Transverse colon (tissue), 4 donors: ENCODE measurements around the gene ACR.

ENCODE experiments used
- CTCF ChIP-seq, 5 experiments: fragments of 200-600 bp in 3 of 5; fragments of 450-650 bp in 2 of 5; sonication (generic) in 3 of 5; IDR thresholded peaks; 1 replicate in 2 of 5; 2 replicates in 3 of 5; pipeline ENCODE4 v1.5.1; 2016 to 2017; ENCODE audit warnings: antibody characterized with exemption in 5 of 5, inconsistent platforms in 3 of 5, mild to moderate bottlenecking in 2 of 5, moderate library complexity in 1 of 5
- EP300 ChIP-seq: sonication (generic); formaldehyde crosslinking; IDR thresholded peaks from one replicate; pipeline ENCODE4 v1.6.1; 2017; ENCODE audit warnings: antibody characterized with exemption, low read depth
- POLR2AphosphoS5 ChIP-seq, 3 donors: sonication (generic); formaldehyde crosslinking; IDR thresholded peaks; one replicate each; pipeline ENCODE4 v1.6.1; 2016; ENCODE audit warnings: antibody characterized with exemption in 3 of 3

GRCh38 chr22:50733521-50734342, 4.3 kb upstream of the ACR start:
- TF ChIP-seq POLR2AphosphoS5 (IDR thresholded peaks at IDR 0.05) (no peak), CTCF (IDR thresholded peaks at IDR 0.05) (no peak), EP300 (no peak)
